Uterus (tissue), 4 donors: Measurements from ENCODE around the gene GP2. TPM values are rescaled to one million over a fixed set of nuclear protein-coding genes. Genes with fewer than 3 reads are reported as not detected.

ENCODE experiments used
- DNase-seq, 2 donors: peaks; one replicate each; pipeline ENCODE4 v3.0.0-alpha.2; 2019 to 2020
- H3K27ac ChIP-seq, 2 donors: fragments of 200-600 bp; sonication (generic); 1 replicate in 1 of 2; 2 replicates in 1 of 2; pipeline ENCODE4 v1.5.1; 2016 to 2018
- H3K27me3 ChIP-seq, 2 donors: fragments of 200-600 bp; sonication (generic); one replicate each; pipeline ENCODE4 v1.5.1; 2018 to 2019; ENCODE audit warnings: control low read depth in 1 of 2
- H3K36me3 ChIP-seq, 2 donors: fragments of 200-600 bp; sonication (generic); one replicate each; pipeline ENCODE4 v1.5.1; 2019; ENCODE audit warnings: control low read depth in 1 of 2
- H3K4me1 ChIP-seq, 2 donors: fragments of 200-600 bp; sonication (generic); one replicate each; pipeline ENCODE4 v1.5.1; 2018 to 2019; ENCODE audit warnings: control low read depth in 1 of 2
- H3K4me3 ChIP-seq, 2 donors: fragments of 200-600 bp; sonication (generic); 1 replicate in 1 of 2; 2 replicates in 1 of 2; pipeline ENCODE4 v1.5.1; 2018 to 2019; ENCODE audit warnings: mild to moderate bottlenecking in 1 of 2
- H3K9me3 ChIP-seq, 2 donors: fragments of 200-600 bp; sonication (generic); one replicate each; pipeline ENCODE4 v1.5.1; 2019; ENCODE audit warnings: control low read depth in 1 of 2
- CTCF ChIP-seq, 4 experiments: fragments of 200-600 bp in 2 of 4; fragments of 450-650 bp in 2 of 4; sonication (generic) in 2 of 4; IDR thresholded peaks; one replicate each; pipeline ENCODE4 v1.5.1; 2016 to 2019; ENCODE audit warnings: antibody characterized with exemption in 4 of 4, mild to moderate bottlenecking in 2 of 4, moderate library complexity in 1 of 4
- POLR2A ChIP-seq, 2 donors: fragments of 450-650 bp; IDR thresholded peaks; one replicate each; pipeline ENCODE4 v1.6.1; 2016; ENCODE audit warnings: antibody characterized with exemption in 2 of 2, mild to moderate bottlenecking in 1 of 2, moderate library complexity in 1 of 2
- intact Hi-C: fragments of 100-400 bp; cut with DNase I; formaldehyde crosslinking; loops from one replicate; pipeline ENCODE4 v1.15.1; 2023; ENCODE audit warnings: low total_unique reads
- total RNA-seq, 4 donors: library from RNA; depleted of rRNA in 3 of 4; stranded (reverse); fragments of >200 nt in 3 of 4; gene quantifications; one replicate each; pipeline versions ENCODE4 v1.1.0 to v1.2.4, GENCODE V29; 2014 to 2023
- donor health status: DM: yes; HTN: yes; CAD: no.

The GP2 gene
- total RNA-seq, 4 donors from 2014 or later = not detected

GRCh38 chr16:20300312-20301097, 26.8 kb downstream of the GP2 start:
- Histone ChIP-seq H3K4me1 (no peaks in the 10 kb centered on the region), H3K4me3 (no peak overlapping the region), H3K27ac (no peak overlapping the region), H3K27me3 (no peaks in the 10 kb centered on the region), H3K36me3 (no peaks in the 10 kb centered on the region), H3K9me3 (no peaks in the 10 kb centered on the region)
- TF ChIP-seq CTCF (IDR thresholded peaks at IDR 0.05) (peak; percentile 43 to 57 (median 52)), POLR2A (IDR thresholded peaks at IDR 0.05) (no peak)
- intact Hi-C loops = no loop called here
- peak in 1 of 2 donors; percentile 16 for DNase-seq

- H3K36me3 ChIP-seq = no peaks in the 10 kb centered on the region
- no peaks in the 10 kb centered on the region for H3K27me3 ChIP-seq
- no peaks in the 10 kb centered on the region for H3K4me1 ChIP-seq
- no peak overlapping the region for H3K4me3 ChIP-seq
- TF ChIP-seq POLR2A (IDR thresholded peaks at IDR 0.05) = no peak
- TF ChIP-seq CTCF (IDR thresholded peaks at IDR 0.05) = no peak
- intact Hi-C loops = no loop called here
- no peaks in the 10 kb centered on the region for H3K9me3 ChIP-seq
- DNase-seq = no peak
- H3K27ac ChIP-seq = no peak overlapping the region
These were observed 28.9 kb downstream of the GP2 start for GRCh38 chr16:20298452-20298851.

- no peaks in the 10 kb centered on the region for H3K36me3 ChIP-seq
- TF ChIP-seq POLR2A (IDR thresholded peaks at IDR 0.05) = no peak
- no peaks in the 10 kb centered on the region for H3K4me1 ChIP-seq
- no peak overlapping the region for H3K4me3 ChIP-seq
- no peaks in the 10 kb centered on the region for H3K9me3 ChIP-seq
- H3K27ac ChIP-seq = no peak overlapping the region
- intact Hi-C loops = no loop called here
- DNase-seq = no peak
- no peaks in the 10 kb centered on the region for H3K27me3 ChIP-seq
These were observed 35.8 kb downstream of the GP2 start for GRCh38 chr16:20291208-20292206.

GRCh38 chr16:20289571-20289970, 37.7 kb downstream of the GP2 start:
- Histone ChIP-seq H3K4me3 (no peak overlapping the region), H3K4me1 (no peaks in the 10 kb centered on the region), H3K27me3 (no peaks in the 10 kb centered on the region), H3K9me3 (no peaks in the 10 kb centered on the region), H3K27ac (no peak overlapping the region), H3K36me3 (no peaks in the 10 kb centered on the region)
- intact Hi-C loops = no loop called here
- DNase-seq = no peak
- TF ChIP-seq CTCF (IDR thresholded peaks at IDR 0.05) = no peak
- TF ChIP-seq POLR2A (IDR thresholded peaks at IDR 0.05) = no peak

GRCh38 chr16:20285993-20286499, 41.3 kb downstream of the GP2 start:
- H3K27ac ChIP-seq = no peak overlapping the region
- H3K36me3 ChIP-seq = no peaks in the 10 kb centered on the region
- H3K4me1 ChIP-seq = no peaks in the 10 kb centered on the region
- no peaks in the 10 kb centered on the region for H3K27me3 ChIP-seq
- intact Hi-C loops = no loop called here
- no peak for TF ChIP-seq POLR2A (IDR thresholded peaks at IDR 0.05)
- H3K4me3 ChIP-seq = no peak overlapping the region
- no peak for DNase-seq
- no peaks in the 10 kb centered on the region for H3K9me3 ChIP-seq
